Caco-2 (cell line): ENCODE measurements around the gene PATJ. TPM values are rescaled to one million over a fixed set of nuclear protein-coding genes. Genes with fewer than 3 reads are reported as not detected.
"Not testable (repeated sequence)": the region's sequence is repeated elsewhere in the genome, so short reads cannot be mapped to it uniquely, and the experiment has no call there.

Experiments
- BruUV-seq: library from RNA; stranded (reverse); fragments of 400-500 nt; replicated peaks from 2 replicates; lab custom pipeline; 2021; lab: Mats Ljungman, UMichigan
- CTCF ChIA-PET: fragments of 300-600 bp; sonication (Branson Sonifier 250); formaldehyde crosslinking; loops from one replicate; lab custom pipeline; 2022; ENCODE audit warnings: antibody characterized with exemption; lab: Charles Lee
- POLR2A ChIA-PET: fragments of 300-600 bp; sonication (Branson Sonifier 250); formaldehyde crosslinking; loops from one replicate; lab custom pipeline; 2022; ENCODE audit warnings: antibody characterized with exemption; lab: Charles Lee
- DNase-seq, 2 experiments: peaks; one replicate each; pipeline versions ENCODE4 v3.0.0 to v3.0.0-alpha.2; 2020 to 2022
- H3K27me3 ChIP-seq: replicated peaks from 2 replicates; pipeline ENCODE4 v1.6.0; 2011; ENCODE audit warnings: low read length; ENCODE audit not compliant: control insufficient read depth, insufficient read depth
- H3K36me3 ChIP-seq: 2 replicates; pipeline ENCODE4 v1.5.1; 2011; ENCODE audit warnings: low read length; ENCODE audit not compliant: control insufficient read depth, insufficient read depth
- H3K4me1 ChIP-seq: fragments of 250-450 bp; sonication (Bioruptor Pico); 2 replicates; pipeline ENCODE4 v1.5.1; 2020; ENCODE audit warnings: mild to moderate bottlenecking
- H3K4me3 ChIP-seq: 2 replicates; pipeline ENCODE4 v1.5.1; 2011; ENCODE audit warnings: low read depth, mild to moderate bottlenecking, control low read depth, low read length
- H3K9me3 ChIP-seq: fragments of 250-450 bp; sonication (Bioruptor Pico); 2 replicates; pipeline ENCODE4 v1.5.1; 2020; ENCODE audit warnings: mild to moderate bottlenecking, moderate library complexity
- H3K27ac Mint-ChIP-seq: one replicate; pipeline ENCODE4 v1.8.0; 2022; ENCODE audit warnings: mixed read lengths; ENCODE audit not compliant: unreplicated experiment
- H3K27me3 Mint-ChIP-seq: one replicate; pipeline ENCODE4 v1.8.0; 2022; ENCODE audit warnings: mixed read lengths; ENCODE audit not compliant: insufficient read depth, unreplicated experiment
- H3K36me3 Mint-ChIP-seq: one replicate; pipeline ENCODE4 v1.8.0; 2022; ENCODE audit warnings: mild to moderate bottlenecking, mixed read lengths; ENCODE audit not compliant: insufficient read depth, unreplicated experiment
- H3K4me1 Mint-ChIP-seq: one replicate; pipeline ENCODE4 v1.8.0; 2022; ENCODE audit warnings: low read depth, mixed read lengths; ENCODE audit not compliant: unreplicated experiment
- H3K4me3 Mint-ChIP-seq: one replicate; pipeline ENCODE4 v1.8.0; 2022; ENCODE audit warnings: mild to moderate bottlenecking, moderate library complexity, mixed read lengths; ENCODE audit not compliant: unreplicated experiment
- H3K9me3 Mint-ChIP-seq: one replicate; pipeline ENCODE4 v1.8.0; 2022; ENCODE audit warnings: mixed read lengths; ENCODE audit not compliant: unreplicated experiment
- intact Hi-C: fragments of 100-400 bp; cut with micrococcal nuclease; formaldehyde crosslinking; loops from one replicate; pipeline ENCODE4 v1.10.0; 2022; ENCODE audit not compliant: unreplicated experiment
- total RNA-seq: library from RNA; stranded (reverse); gene quantifications from 2 replicates; pipeline ENCODE4 v1.2.3, GENCODE V29; 2022
- TF ChIP-seq, protein P1 (sequence below), 2 experiments: fragments of 200-600 bp in 1 of 2; IDR thresholded peaks; 1 replicate in 1 of 2; 2 replicates in 1 of 2; pipeline versions ENCODE4 v1.5.1 to v1.8.0; 2011 to 2022; ENCODE audit warnings: antibody characterized with exemption in 1 of 2, control low read depth in 1 of 2, inconsistent platforms in 1 of 2, low read depth in 1 of 2, low read length in 1 of 2, mild to moderate bottlenecking in 1 of 2, moderate library complexity in 1 of 2; ENCODE audit not compliant: insufficient read depth in 1 of 2, severe bottlenecking in 1 of 2, unreplicated experiment in 1 of 2

Gene PATJ
- total RNA-seq, 1 experiment from 2014 or later, result 31.6 TPM

DNA sequence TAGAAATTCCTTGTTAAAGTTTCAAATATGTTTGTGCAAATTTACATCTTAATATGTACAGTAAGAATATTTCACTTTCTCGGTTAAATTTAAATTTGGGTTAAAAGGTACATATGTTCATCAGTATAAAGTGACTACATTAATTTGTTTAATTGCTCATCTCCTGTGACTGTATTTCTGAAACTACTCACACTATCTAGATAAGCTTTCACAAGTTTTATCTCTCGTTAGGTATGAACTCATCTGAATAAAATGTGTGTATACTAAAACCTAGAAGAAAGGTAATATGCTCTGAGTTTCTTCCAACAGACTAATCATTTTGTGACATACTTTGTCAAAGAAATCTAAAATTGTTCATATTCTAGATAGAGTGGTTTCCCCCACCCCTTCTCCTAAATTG lies 150.7 kb downstream of the PATJ start:
- no peaks in the 10 kb centered on the region for H3K4me1 Mint-ChIP-seq
- ChIA-PET CTCF (no interaction called here), POLR2A (no interaction called here)
- H3K9me3 ChIP-seq, result no peaks in the 10 kb centered on the region
- peaks cover 10% of the 10 kb centered on the region for H3K9me3 Mint-ChIP-seq
- H3K4me3 ChIP-seq, result no peak overlapping the region
- H3K36me3 Mint-ChIP-seq, result peaks cover 44% of the 10 kb centered on the region
- no TSS peak for BruUV-seq
- intact Hi-C loops, result no loop called here
- H3K4me1 ChIP-seq, result no peaks in the 10 kb centered on the region
- no peak overlapping the region for H3K27ac Mint-ChIP-seq
- DNase-seq, result no peak
- TF ChIP-seq, protein P1, sequence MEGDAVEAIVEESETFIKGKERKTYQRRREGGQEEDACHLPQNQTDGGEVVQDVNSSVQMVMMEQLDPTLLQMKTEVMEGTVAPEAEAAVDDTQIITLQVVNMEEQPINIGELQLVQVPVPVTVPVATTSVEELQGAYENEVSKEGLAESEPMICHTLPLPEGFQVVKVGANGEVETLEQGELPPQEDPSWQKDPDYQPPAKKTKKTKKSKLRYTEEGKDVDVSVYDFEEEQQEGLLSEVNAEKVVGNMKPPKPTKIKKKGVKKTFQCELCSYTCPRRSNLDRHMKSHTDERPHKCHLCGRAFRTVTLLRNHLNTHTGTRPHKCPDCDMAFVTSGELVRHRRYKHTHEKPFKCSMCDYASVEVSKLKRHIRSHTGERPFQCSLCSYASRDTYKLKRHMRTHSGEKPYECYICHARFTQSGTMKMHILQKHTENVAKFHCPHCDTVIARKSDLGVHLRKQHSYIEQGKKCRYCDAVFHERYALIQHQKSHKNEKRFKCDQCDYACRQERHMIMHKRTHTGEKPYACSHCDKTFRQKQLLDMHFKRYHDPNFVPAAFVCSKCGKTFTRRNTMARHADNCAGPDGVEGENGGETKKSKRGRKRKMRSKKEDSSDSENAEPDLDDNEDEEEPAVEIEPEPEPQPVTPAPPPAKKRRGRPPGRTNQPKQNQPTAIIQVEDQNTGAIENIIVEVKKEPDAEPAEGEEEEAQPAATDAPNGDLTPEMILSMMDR (IDR thresholded peaks at IDR 0.05; ENCODE audit: insufficient read depth in 1 of 2, low read depth in 1 of 2, low read length in 1 of 2, severe bottlenecking in 1 of 2, unreplicated experiment in 1 of 2), result no peak
- no peaks in the 10 kb centered on the region for H3K27me3 Mint-ChIP-seq
- H3K36me3 ChIP-seq, result no peaks in the 10 kb centered on the region
- no peak overlapping the region for H3K4me3 Mint-ChIP-seq
- H3K27me3 ChIP-seq, result no peaks in the 10 kb centered on the region

DNA sequence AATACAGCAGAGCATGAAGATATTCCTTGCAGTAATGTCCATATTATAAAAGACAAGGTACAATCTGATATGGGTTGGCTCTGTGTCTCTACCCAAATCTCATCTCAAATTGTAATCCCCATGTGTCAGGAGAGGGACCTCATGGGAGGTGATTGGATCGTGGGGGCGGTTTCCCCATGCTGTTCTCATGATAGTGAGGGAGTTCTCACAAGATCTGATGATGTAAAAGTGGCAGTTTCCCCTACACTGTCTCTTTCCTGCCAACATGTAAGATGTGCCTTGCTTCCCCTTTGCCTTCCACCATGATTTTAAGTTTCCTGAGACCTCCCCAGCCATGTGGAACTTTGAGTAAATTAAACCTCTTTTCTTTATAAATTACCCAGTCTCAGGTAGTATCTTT lies 152.0 kb downstream of the PATJ start:
- H3K36me3 ChIP-seq, H3K4me3 ChIP-seq, H3K9me3 ChIP-seq, DNase-seq, intact Hi-C loops, CTCF ChIA-PET, H3K4me1 Mint-ChIP-seq, H3K27me3 Mint-ChIP-seq, BruUV-seq, H3K4me1 ChIP-seq, H3K4me3 Mint-ChIP-seq, POLR2A ChIA-PET, H3K27ac Mint-ChIP-seq, H3K27me3 ChIP-seq: not testable (repeated sequence)
- Mint-ChIP-seq H3K36me3 (peaks cover 44% of the 10 kb centered on the region), H3K9me3 (peaks cover 10% of the 10 kb centered on the region)

DNA sequence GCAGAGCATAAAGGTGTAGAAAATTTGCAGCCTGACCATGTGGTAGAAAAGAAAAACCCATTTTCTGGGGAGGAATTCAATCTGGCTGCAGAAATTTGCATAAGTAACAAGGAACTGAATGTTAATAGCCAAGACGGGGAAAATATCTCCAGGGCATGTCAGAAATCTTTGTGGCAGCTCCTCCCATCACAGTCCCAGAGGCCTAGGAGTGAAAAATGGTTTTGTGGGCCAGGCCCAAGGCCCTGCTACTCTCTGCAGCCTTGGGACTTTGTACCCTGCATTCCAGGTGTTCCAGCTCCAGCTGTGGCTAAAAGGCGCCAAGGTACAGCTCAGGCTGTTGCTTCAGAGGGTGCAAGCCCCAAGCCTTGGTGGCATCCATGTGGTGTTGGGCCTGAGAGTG lies 152.9 kb downstream of the PATJ start:
- POLR2A ChIA-PET, result no interaction called here
- TF ChIP-seq, protein P1 (IDR thresholded peaks at IDR 0.05; ENCODE audit: insufficient read depth in 1 of 2, low read depth in 1 of 2, low read length in 1 of 2, severe bottlenecking in 1 of 2, unreplicated experiment in 1 of 2), result no peak
- CTCF ChIA-PET, result no interaction called here
- H3K27me3 ChIP-seq, result no peaks in the 10 kb centered on the region
- Mint-ChIP-seq H3K4me1 (no peaks in the 10 kb centered on the region), H3K9me3 (peaks cover 10% of the 10 kb centered on the region), H3K4me3 (no peak overlapping the region), H3K36me3 (peaks cover 44% of the 10 kb centered on the region), H3K27me3 (no peaks in the 10 kb centered on the region), H3K27ac (no peak overlapping the region)
- no peak overlapping the region for H3K4me3 ChIP-seq
- H3K9me3 ChIP-seq, result no peaks in the 10 kb centered on the region
- no peaks in the 10 kb centered on the region for H3K36me3 ChIP-seq
- H3K4me1 ChIP-seq, result no peaks in the 10 kb centered on the region
- BruUV-seq, result no TSS peak
- DNase-seq, result no peak
- intact Hi-C loops, result no loop called here

DNA sequence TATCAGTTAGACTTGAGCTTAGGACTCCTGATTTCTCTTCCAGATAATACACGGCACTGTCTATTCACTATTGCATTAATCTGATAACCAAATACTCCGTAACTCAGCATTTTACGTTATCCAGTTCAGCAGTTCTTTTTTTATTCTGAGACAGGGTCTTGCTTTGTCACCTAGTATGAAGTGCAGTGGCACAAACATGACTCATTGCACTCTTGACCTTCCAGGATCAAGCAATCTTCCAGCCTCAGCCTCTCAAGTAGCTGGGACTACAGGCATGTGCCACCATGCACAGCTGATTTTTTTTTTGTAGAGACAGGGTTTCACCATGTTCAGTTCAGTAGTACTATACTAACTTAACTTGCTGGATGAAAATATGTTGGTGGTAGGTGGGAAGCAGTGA lies 156.4 kb downstream of the PATJ start:
- Histone ChIP-seq H3K9me3 (no peaks in the 10 kb centered on the region), H3K4me3 (no peak overlapping the region), H3K4me1 (no peaks in the 10 kb centered on the region), H3K36me3 (no peaks in the 10 kb centered on the region), H3K27me3 (no peaks in the 10 kb centered on the region)
- intact Hi-C loops, result no loop called here
- BruUV-seq, result no TSS peak
- Mint-ChIP-seq H3K27me3 (no peaks in the 10 kb centered on the region), H3K4me1 (no peaks in the 10 kb centered on the region), H3K27ac (no peak overlapping the region), H3K36me3 (peaks cover 39% of the 10 kb centered on the region), H3K4me3 (no peak overlapping the region), H3K9me3 (peaks cover 10% of the 10 kb centered on the region)
- ChIA-PET POLR2A (interaction anchor here (0.6 kb wide), 1 partner anchor 139 kb away, joined by 3 read pairs; no protein-coding TSS in a partner anchor), CTCF (no interaction called here)
- DNase-seq, result no peak
- TF ChIP-seq, protein P1 (IDR thresholded peaks at IDR 0.05; ENCODE audit: insufficient read depth in 1 of 2, low read depth in 1 of 2, low read length in 1 of 2, severe bottlenecking in 1 of 2, unreplicated experiment in 1 of 2), result no peak
